Fibroblast of pulmonary artery (primary cell): ENCODE results near the gene GAK.

Experiments
- DNase-seq: peaks from one replicate; pipeline ENCODE4 v3.0.0-alpha.2; 2010; ENCODE audit warnings: low read depth
- H3K4me3 ChIP-seq: replicated peaks from 2 replicates; pipeline ENCODE4 v1.5.1; 2011; ENCODE audit warnings: low read depth, mild to moderate bottlenecking, control low read depth, low read length, moderate library complexity
- CTCF ChIP-seq: IDR thresholded peaks from 2 replicates; pipeline ENCODE4 v1.5.1; 2011; ENCODE audit warnings: mild to moderate bottlenecking, control low read depth, low read length, inconsistent platforms; ENCODE audit errors: missing control alignments

The GAK gene

GRCh38 chr4:884259-884658, 47.9 kb downstream of the GAK start:
- no peak overlapping the region for H3K4me3 ChIP-seq
- TF ChIP-seq CTCF = no peak
- no peak for DNase-seq

- H3K4me3 ChIP-seq = no peak overlapping the region
- no peak for TF ChIP-seq CTCF
Observed at GRCh38 chr4:883377-884095, 48.6 kb downstream of the GAK start.

GRCh38 chr4:882646-883045, 49.5 kb downstream of the GAK start:
- TF ChIP-seq CTCF = no peak
- DNase-seq = no peak
- H3K4me3 ChIP-seq = no peak overlapping the region

More at GRCh38 chr4:883377-884095, 48.6 kb downstream of the GAK start:
- no peak for DNase-seq

GRCh38 chr4:881709-882108, 50.4 kb downstream of the GAK start:
- no peak for TF ChIP-seq CTCF
- no peak for DNase-seq
- H3K4me3 ChIP-seq = no peak overlapping the region

GRCh38 chr4:880684-881405, 51.3 kb downstream of the GAK start:
- DNase-seq = no peak
- no peak for TF ChIP-seq CTCF

GRCh38 chr4:879729-880077, 52.4 kb downstream of the GAK start:
- TF ChIP-seq CTCF = no peak
- no peak overlapping the region for H3K4me3 ChIP-seq

More at GRCh38 chr4:880684-881405, 51.3 kb downstream of the GAK start:
- no peak overlapping the region for H3K4me3 ChIP-seq

More at GRCh38 chr4:879729-880077, 52.4 kb downstream of the GAK start:
- no peak for DNase-seq
